GM19238 (cell line): ENCODE measurements around the gene TMEM240.
"Not testable (repeated sequence)": the region's sequence is repeated elsewhere in the genome, so short reads cannot be mapped to it uniquely, and the experiment has no call there.

Experiments
- DNase-seq: peaks from one replicate; pipeline ENCODE4 v3.0.0; 2011; ENCODE audit warnings: low spot score; ENCODE audit not compliant: insufficient read length

Gene TMEM240

GRCh38 chr1:1540818-1541628, 599 bp upstream of the TMEM240 start:
- DNase-seq = no peak

GRCh38 chr1:1539310-1540089, 924 bp downstream of the TMEM240 start:
- no peak for DNase-seq

- no peak for DNase-seq
Measured at GRCh38 chr1:1538989-1539309, 1.5 kb downstream of the TMEM240 start.

- DNase-seq = no peak
Measured at GRCh38 chr1:1538334-1538733, 2.1 kb downstream of the TMEM240 start.

- DNase-seq = no peak
Measured at GRCh38 chr1:1537626-1538250, 2.7 kb downstream of the TMEM240 start.

- DNase-seq = no peak
Measured at GRCh38 chr1:1536938-1537546, 3.4 kb downstream of the TMEM240 start.

- no peak for DNase-seq
Measured at GRCh38 chr1:1536019-1536937, 4.1 kb downstream of the TMEM240 start.

GRCh38 chr1:1535201-1536018, 5.0 kb downstream of the TMEM240 start:
- no peak for DNase-seq

- DNase-seq = no peak
Measured at GRCh38 chr1:1534401-1535154, 5.8 kb downstream of the TMEM240 start.

GRCh38 chr1:1533894-1534291, 6.5 kb downstream of the TMEM240 start:
- DNase-seq = not testable (repeated sequence)

- not testable (repeated sequence) for DNase-seq
Measured at GRCh38 chr1:1533176-1533893, 7.1 kb downstream of the TMEM240 start.

GRCh38 chr1:1531947-1532346, 8.5 kb downstream of the TMEM240 start:
- DNase-seq = no peak

- no peak for DNase-seq
Measured at GRCh38 chr1:1529936-1530335, 10.5 kb downstream of the TMEM240 start.

- DNase-seq = no peak
Measured at GRCh38 chr1:1529321-1529720, 11.1 kb downstream of the TMEM240 start.

- no peak for DNase-seq
Measured at GRCh38 chr1:1528301-1529267, 11.8 kb downstream of the TMEM240 start.

GRCh38 chr1:1527092-1527816, 13.2 kb downstream of the TMEM240 start:
- DNase-seq = no peak

- not testable (repeated sequence) for DNase-seq
Measured at GRCh38 chr1:1526476-1526875, 13.9 kb downstream of the TMEM240 start.
